Coronary artery (tissue), 2 donors: Measurements from ENCODE around the gene KIF18B.

ENCODE experiments used
- DNase-seq: peaks from one replicate; pipeline ENCODE4 v3.0.0-alpha.2; 2017; ENCODE audit warnings: low spot score
- H3K27ac ChIP-seq, 2 donors: fragments of 200-600 bp; sonication (generic); one replicate each; pipeline ENCODE4 v1.5.1; 2016 to 2019
- H3K4me3 ChIP-seq: fragments of 200-600 bp; sonication (generic); 2 replicates; pipeline ENCODE4 v1.5.1; 2016; ENCODE audit warnings: mild to moderate bottlenecking, moderate library complexity
- TF ChIP-seq, protein P1 (sequence below): fragments of 200-600 bp; sonication (generic); IDR thresholded peaks from one replicate; pipeline ENCODE4 v1.5.1; 2019; ENCODE audit warnings: antibody characterized with exemption

KIF18B gene

DNA sequence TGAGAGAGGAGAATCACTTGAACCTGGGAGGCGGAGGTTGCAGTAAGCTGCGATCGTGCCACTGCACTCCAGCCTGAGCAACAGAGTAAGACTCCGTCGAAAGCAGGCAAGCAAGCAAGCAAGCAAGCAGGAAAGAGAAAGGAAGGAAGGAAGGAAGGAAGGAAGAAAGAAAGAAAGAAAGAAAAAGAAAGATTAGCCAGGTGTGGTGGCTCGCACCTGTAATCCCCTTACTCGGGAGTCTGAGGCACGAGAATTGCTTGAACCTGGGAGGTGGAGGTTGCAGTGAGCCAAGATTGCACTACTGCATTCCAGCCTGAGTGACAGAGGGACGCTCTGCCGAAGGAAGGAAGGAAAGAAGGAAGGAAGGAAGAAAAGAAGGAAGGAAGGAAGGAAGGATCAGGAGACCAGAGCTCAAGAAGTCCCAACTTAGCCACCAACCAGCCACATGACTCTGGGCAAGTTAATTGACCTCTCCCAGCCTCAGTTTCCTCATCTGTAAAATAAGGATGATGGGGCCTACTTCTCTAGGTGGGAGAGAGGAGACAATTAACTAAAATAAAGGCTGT, 38.7 kb downstream of the KIF18B start:
- Histone ChIP-seq H3K4me3 (no peak overlapping the region), H3K27ac (no peak overlapping the region)
- no peak for DNase-seq
- TF ChIP-seq, protein P1, sequence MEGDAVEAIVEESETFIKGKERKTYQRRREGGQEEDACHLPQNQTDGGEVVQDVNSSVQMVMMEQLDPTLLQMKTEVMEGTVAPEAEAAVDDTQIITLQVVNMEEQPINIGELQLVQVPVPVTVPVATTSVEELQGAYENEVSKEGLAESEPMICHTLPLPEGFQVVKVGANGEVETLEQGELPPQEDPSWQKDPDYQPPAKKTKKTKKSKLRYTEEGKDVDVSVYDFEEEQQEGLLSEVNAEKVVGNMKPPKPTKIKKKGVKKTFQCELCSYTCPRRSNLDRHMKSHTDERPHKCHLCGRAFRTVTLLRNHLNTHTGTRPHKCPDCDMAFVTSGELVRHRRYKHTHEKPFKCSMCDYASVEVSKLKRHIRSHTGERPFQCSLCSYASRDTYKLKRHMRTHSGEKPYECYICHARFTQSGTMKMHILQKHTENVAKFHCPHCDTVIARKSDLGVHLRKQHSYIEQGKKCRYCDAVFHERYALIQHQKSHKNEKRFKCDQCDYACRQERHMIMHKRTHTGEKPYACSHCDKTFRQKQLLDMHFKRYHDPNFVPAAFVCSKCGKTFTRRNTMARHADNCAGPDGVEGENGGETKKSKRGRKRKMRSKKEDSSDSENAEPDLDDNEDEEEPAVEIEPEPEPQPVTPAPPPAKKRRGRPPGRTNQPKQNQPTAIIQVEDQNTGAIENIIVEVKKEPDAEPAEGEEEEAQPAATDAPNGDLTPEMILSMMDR, result no peak

DNA sequence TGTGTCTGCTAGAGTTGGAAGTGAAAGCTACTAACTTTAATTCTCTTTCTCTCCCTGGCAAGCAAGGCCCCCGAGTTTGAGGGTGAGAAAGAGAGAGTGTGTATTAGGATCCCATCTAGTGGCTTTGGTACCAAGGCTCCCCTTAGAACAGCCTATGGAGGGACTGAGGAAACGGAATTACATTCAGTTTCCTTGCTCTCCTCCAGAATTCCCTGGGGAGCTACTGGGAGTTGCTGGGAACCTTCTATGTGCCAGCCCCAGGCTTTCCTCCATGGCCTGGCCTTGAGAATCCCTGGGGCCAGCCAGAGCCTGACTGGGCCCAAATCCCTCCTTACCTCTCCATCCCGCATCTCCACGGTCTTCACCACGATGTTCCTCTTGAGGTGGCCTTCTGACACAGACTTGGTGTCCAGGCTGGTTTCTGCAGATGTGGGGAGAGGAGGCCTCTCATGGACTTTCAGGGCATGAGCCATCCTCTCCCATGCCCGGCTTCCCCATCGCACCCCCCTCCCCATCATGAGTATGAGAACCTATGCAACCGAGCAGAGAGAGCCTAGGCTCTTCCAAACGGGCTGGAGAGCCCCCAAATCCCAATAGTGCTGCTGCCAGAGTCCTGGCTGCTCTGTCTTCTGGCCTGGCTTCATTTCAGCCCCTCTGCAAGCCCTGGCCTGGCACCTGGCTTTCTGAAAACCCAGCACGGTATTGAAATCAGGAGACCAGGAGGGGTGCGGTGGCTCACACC, 39.7 kb downstream of the KIF18B start:
- H3K27ac ChIP-seq, result no peak overlapping the region
- H3K4me3 ChIP-seq, result no peak overlapping the region
- TF ChIP-seq, protein P1, result no peak
- DNase-seq, result no peak

DNA sequence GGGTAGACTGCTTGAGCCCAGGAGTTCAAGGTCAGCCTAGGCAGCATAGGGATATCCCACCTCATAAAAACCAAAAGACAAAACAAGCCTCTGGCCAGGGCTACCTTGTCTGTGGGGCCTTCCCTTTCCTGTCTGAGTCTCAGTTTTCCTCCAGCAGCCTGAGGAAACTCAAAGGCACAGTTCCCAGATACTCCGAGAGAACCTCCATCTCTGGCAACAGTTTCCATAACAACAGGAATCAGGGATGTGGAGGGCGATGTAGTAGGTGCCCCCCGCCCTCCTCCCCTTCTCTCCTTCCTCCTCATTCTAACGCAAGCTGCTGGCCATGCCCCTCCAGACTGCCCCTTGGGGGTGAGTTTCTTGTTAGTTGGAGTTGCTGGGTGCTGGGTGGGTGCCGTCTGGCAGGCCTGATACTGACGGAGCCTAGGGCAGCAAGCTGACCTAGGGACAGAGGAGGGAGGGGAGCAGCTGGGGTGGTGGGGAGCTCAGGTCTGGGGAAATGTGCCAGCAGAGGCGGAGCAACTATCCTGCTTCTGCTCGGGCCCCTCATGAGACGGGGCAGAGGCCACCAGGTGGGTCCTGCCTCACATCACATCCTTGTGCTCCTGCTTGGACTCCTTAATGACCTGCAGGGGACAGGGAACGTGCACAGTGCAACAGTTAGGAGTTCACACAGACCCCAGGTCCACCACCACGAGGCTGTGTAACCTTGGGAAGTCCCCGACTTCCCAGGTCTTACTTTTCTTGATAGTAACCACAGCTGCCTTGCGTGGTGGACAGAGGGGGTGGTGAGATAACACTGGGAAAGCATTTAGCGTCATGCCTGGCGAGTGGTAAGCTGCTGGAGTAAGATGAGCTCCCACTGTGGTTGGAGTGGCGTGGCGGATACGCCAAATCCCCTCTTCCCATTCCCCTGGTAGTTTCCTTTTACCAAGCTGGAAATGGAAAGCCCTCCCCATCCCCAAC, 40.5 kb downstream of the KIF18B start:
- Histone ChIP-seq H3K4me3 (no peak overlapping the region), H3K27ac (no peak overlapping the region)
- TF ChIP-seq, protein P1, result no peak
- no peak for DNase-seq

DNA sequence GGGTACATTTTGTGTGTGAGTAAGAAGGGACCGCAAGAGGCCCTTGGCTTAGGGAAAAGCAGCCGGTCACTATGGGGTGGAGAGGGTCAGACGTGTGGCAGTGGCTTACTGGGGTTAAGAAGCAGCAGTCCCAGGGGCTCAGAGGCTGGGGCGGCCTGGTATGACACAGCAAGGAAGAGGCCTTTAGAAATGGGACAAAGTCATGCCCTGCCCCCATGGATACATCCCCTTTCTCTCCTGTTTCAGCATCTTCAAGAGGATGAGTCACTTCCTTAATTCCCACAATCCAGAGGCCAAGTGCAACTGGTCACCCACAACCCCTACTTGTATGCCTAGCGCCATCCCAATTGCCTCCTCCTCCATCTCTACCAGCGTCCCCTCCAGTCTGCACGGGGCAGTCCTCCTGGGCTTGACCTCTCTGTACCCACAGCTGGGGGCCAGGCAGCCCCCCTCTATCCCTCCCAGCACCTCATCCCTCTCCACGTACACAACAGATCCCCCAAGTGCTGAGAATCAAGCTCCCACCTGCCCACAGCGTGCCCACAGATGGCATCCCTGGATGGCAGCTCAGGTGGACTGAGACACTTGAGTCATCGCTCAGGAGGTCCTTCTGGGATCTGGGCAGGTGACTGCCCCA, 41.4 kb downstream of the KIF18B start:
- no peak overlapping the region for H3K27ac ChIP-seq
- DNase-seq, result no peak
- TF ChIP-seq, protein P1, result no peak
- no peak overlapping the region for H3K4me3 ChIP-seq

DNA sequence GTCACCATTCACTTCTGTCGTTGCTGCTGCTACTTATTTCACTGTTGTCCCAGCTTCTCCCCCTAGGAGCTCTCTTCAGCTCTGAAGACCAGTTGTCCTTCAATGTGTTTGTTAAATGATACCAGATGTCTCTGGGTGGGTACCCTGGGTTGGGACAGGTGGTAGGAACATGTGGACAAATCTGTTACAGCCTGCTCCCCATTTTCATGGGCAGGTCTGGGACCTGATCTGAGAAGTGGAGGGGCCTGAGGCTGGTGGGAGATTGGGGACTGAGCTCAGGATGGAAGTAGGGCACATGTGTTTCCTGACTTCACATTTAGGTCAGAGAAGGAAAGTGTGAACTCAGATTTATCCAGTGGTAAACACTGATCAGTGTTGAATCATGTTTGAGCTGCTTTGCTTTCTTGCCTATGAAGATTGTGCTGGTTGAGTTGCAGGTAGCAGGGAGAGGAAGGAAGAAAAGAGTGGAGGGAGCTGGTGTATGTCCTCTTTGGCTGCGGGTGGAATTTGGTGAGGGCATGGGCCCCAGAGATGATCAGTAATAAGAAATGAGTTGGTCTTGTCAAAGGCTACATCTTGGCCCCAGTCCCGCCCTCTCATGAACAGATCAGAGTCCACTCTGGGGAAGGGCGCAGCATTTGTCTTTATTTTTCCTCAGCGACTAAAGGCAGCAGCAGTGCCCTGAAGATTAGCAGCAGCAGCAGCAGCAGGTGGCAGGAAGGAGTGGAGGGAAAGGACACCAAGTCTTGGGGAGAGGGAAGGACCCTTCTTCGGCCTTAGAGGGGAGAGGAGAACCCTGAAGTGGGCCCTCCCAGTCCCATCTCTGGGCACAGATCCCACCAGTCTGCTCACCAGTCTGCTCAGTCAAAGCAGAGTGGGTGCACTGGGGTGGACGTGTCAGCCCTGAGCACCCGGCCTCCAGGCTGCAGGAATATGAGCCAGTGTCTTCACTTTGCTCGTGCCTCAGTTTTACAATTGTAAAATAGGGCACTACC, 42.3 kb downstream of the KIF18B start:
- H3K4me3 ChIP-seq, result no peak overlapping the region
- peak; percentile 7 for DNase-seq
- H3K27ac ChIP-seq, result no peak overlapping the region
- TF ChIP-seq, protein P1, result no peak
